Right ventricle myocardium superior (tissue), 1 donor: Measurements from ENCODE around the gene VEPH1. TPM values are rescaled to one million over a fixed set of nuclear protein-coding genes. Genes with fewer than 3 reads are reported as not detected.

Experiments used
- ATAC-seq: fragments of 200-7000 bp; cut with Tn5 transposase; one replicate; pipeline ENCODE4 v1.9.1; 2020; ENCODE audit warnings: mild to moderate bottlenecking; ENCODE audit not compliant: poor library complexity
- DNase-seq: peaks from one replicate; pipeline ENCODE4 v3.0.0-alpha.2; 2020
- intact Hi-C: fragments of 100-400 bp; cut with DNase I; formaldehyde crosslinking; loops from one replicate; pipeline ENCODE4 v1.11.2; 2022
- long read RNA-seq: library from polyadenylated mRNA; unstranded; transcript quantifications from one replicate; pipeline ENCODE4 v2.0.0, GENCODE V29; 2021
- total RNA-seq: library from RNA; stranded (reverse); fragmentation: NEBNext Ultra II Directional; extraction: Animal tissue kit (Norgen Biotek cat#: 25700); gene quantifications from one replicate; pipeline ENCODE4 v1.2.1, GENCODE V29; 2021
- donor health status: DM: no; HTN: yes; CAD: no; lungs with severe emphysema.

VEPH1 gene
- not detected for total RNA-seq
- long read RNA-seq, partial matches to known transcripts, result 0 of 1 reads
- long read RNA-seq, other reads (novel, unspliced or antisense), result 1 of 1 reads

- intact Hi-C loops, result no loop called here
- no peak for DNase-seq
- ATAC-seq, result no peak
Measured at GRCh38 chr3:157502916-157503595, at the start of gene VEPH1. TSS of gene VEPH1 (minus strand) at chr3:157503416. CDS start at chr3:157495349, 8,067 bp downstream.

DNA sequence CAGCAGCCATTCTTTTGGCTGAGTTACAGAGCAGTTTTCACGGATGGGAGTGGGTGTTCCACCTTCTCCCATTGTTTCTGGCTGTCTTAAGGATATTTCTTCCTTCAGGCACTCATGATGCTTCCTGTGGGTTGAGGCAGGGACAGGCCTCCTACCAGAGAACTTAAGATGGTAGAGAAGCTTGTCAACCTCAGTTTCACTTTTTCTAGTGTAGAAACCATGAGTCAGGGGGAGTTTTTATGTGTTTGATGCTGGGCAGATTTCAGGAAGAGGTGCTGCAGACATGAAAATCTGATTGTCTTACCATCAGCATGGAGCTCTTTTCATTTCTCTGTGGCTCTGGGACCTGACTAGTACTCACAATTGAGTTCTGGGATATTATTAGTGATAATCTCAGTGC is 48.7 kb upstream of the VEPH1 start:
- DNase-seq (no peak), ATAC-seq (no peak)
- intact Hi-C loops, result no loop called here

DNA sequence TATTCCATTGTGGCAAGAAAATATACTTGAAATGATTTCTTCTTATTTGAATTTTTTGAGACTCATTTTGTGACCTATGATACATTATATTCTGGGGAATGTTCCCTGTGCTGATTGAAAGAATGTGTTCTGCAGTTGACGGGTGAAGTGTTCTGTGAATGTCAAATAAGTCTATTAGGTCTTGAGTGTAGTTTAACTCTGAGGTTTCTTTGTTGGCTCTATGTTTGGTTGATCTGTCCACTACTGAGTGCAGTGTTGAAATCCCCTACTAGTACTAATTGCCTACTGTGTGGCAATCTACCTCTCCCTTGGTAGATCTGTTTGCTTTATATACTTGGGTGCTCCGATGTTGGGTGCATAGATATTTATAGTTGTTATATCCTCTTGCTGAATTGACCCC is 46.3 kb upstream of the VEPH1 start:
- DNase-seq (no peak), ATAC-seq (no peak)
- intact Hi-C loops, result no loop called here

DNA sequence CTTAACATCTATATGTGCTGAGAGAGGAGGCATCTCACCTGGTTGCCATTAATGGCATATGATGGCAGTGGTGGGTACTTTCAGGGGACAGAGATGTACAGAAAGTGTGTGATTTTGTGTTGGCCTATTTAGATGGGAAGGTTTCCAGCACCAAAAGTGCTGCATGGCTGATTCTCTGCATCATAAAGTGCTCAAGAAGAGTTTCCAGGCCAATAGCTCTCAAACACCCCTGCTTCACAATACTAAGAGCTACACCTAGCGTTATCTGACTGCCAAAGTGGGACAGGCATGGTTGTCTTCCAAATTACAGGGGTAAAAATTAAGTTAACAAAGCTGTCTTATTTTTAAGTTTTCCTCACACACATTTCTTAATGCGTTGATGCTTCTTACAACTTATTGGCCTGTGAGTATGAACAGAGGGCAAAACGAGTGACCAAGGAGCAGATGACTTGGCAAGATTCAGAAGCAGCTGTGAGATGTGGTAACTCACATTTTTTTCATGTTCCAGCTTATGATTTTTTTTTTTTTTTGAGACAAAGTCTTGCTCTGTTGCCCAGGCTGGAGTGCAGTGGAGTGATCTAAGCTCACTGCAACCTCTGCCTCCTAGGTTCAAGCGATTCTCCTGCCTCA is 41.4 kb upstream of the VEPH1 start:
- intact Hi-C loops, result no loop called here
- peak; percentile 62 for ATAC-seq
- DNase-seq, result no peak

DNA sequence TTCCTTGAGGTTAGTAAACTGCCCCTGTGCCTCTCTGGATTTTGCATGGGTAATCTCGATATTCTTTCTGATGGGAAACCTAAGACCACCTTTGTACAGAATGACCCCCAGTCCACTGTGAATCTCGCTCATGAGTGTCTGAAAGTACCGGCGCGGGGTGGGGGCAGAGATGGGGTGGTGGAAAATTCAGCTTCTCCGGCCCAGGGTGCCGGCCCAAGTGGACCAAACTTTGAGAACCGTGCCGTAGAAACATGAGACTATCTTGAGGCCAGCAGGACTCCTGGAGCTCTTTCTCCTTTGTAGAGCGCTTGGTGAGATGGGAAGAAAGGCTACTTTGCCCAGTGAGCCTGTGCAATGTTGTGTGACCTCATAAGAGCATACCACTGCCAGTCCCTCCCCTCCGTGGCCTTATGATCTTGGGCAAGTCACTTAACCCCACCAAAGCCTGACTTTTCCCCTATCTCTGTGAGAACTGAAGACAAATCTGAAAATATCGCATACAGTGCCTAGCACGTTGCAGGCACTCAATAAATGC is 40.4 kb upstream of the VEPH1 start:
- intact Hi-C loops, result no loop called here
- ATAC-seq (peak; percentile 4), DNase-seq (no peak)

- peak; percentile 90 for ATAC-seq
- DNase-seq, result peak; percentile 89
- intact Hi-C loops, result no loop called here
Measured at GRCh38 chr3:157542711-157543500, 39.7 kb upstream of the VEPH1 start.

DNA sequence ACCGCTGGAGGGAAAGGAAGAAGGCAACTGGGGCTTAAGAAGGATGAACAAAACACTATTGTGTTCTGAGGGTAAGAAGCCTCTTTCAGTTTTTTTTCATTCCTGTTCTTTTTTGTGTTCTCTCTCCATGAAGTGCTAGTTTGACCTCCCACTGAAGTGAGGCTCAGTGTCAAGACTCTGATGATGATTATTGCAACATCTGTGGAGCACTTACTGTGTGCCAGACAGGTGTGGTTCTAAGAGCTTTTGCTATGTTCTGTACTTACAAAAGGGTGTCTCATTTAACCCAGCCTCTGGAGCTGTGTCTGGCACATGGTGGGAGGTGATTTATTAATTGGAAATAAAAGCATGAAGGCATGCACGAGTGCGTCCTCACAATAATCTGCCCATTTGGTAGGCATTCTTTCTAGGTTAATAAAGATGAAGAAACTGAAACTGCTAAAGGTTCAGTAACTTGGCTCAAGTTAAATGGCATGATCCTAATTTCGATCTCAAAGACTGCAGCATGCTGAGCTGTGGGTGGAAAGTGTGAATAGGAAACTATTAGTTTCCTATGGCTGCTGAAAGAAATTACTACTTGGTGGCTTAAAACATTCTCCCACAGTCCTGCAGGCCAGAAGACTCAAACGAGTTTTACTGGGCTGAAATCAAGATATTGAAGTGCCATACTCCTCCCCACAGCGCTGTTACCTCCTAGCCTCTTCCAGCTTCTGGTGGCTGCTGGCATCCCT is 38.5 kb upstream of the VEPH1 start:
- no peak for ATAC-seq
- intact Hi-C loops, result no loop called here

GRCh38 chr3:157540656-157541055 is 37.4 kb upstream of the VEPH1 start:
- DNase-seq, result no peak
- intact Hi-C loops, result no loop called here
- ATAC-seq, result no peak

More for the DNA sequence above, 38.5 kb upstream of the VEPH1 start:
- DNase-seq, result no peak

GRCh38 chr3:157535667-157536066 is 32.5 kb upstream of the VEPH1 start:
- no peak for ATAC-seq
- DNase-seq, result no peak
- intact Hi-C loops, result no loop called here

DNA sequence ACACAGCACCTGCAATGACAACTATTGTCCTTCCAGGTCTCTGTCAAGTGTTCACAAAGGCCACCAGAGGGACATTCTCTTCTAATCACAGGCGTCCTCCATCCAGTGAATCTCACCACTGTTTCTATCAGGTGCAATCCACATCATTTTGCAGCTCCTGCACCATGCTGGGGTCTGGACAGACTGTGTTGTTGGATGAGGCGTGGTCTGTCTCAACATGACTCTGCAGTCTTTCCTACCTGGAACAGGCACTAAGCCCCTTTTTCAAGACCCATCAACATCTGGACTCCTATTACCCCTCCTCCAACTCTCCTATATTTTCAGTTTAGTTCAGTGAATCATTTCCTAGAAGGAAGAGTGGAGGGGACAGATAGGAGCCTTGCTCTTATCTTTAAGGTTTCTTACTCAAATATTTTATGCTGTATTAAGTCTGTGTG is 31.5 kb upstream of the VEPH1 start:
- intact Hi-C loops, result loop anchor here (5.0 kb wide), 1 partner anchor 43 kb away; no protein-coding TSS in a partner anchor
- DNase-seq (no peak), ATAC-seq (no peak)

DNA sequence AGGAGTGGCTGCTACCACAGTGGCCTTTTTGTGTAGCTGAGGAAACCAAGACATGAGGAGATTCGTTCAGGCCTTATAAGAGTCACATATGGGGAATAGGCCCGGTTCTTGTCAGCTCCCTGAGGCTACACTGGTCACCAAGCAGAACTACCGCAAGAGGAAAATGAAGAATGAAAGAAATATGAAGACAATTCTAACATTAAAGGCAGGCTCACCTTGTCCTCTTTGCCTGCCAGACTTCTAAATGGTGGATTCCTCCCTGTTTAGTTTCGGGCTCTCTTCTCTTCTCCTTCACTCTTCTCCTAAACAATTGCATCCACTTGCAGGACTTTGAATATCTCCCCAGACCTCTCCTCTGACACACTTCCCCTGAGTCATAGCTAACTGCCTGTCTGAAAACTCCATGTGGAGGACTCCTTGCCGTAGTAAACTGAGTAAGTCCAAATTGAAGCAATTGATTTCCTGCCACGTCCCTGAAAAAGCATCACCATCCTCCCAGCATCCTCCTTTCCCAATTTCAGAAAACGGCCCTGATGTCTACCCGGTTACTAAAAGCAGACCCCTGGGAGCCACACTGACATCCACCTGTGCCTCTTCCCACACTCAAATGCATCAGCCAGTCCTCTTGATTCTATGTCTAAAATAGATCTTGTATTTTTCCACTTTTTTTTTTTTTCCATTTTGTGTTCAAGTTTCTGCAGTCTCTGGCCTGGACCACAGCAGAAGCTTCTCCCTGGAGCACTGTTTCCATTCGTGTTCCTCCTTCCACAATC is 30.3 kb upstream of the VEPH1 start:
- ATAC-seq (peak; percentile 49), DNase-seq (no peak)
- intact Hi-C loops, result loop anchor here (5.0 kb wide), 1 partner anchor 44 kb away; no protein-coding TSS in a partner anchor

DNA sequence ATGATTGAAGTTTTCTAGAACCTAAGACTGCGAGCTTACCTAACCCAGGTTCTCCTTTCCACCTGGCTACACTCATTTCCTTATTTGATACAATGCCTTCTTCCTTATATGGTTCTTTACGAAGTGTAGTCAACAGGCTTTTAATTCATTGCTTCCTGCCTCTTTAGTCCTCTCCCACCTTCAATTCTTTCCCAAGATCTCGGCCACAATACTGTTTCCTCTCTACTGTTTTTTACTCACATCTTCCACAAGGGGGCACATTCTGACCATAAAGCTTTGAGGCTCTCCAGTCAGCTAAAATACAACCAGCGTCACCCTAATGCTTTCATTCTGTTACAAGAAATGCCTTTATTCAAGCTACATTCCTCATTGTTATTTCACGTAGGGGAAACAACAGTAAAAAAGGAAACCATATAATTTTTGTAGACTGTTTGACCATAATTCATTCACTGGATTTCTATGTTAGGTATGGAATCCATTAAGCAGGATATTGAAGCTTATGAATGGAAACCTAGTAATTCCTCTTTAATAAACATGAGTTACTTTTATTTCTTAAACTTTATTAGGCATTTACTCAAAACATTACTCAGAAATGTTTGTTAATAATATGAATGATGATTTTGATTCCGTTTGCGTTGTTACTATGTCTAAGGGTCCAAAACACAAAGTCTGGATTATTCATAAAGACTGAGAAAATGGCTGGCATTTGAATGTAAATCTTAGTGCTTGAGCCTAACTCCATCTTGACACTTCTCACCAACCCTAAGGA is 29.5 kb upstream of the VEPH1 start:
- intact Hi-C loops, result loop anchor here (5.0 kb wide), 1 partner anchor 45 kb away; no protein-coding TSS in a partner anchor
- DNase-seq (no peak), ATAC-seq (peak; percentile 93)

GRCh38 chr3:157531771-157532170 is 28.6 kb upstream of the VEPH1 start:
- intact Hi-C loops, result loop anchor here (5.0 kb wide), 1 partner anchor 46 kb away; no protein-coding TSS in a partner anchor
- DNase-seq (no peak), ATAC-seq (no peak)

DNA sequence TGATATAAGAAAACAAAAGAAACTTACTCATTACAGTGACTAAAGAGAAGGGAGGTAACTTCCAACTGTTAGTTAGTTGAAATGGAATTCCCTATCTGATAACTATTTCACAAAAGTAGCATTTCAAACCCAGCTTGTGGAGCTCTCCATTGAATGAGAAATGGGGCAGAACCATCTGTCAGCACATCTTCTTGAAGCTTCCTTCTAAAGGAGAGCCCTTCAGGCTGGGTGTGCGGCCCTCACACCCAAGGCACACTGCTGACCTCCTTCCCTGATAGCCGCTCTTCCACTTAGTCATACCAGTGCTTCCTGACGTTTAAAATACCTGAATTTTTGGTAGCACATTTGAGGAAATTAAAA is 28.1 kb upstream of the VEPH1 start:
- intact Hi-C loops, result loop anchor here (5.0 kb wide), 1 partner anchor 46 kb away; no protein-coding TSS in a partner anchor
- ATAC-seq (no peak), DNase-seq (no peak)

- DNase-seq, result no peak
- intact Hi-C loops, result loop anchor here (5.0 kb wide), 1 partner anchor 47 kb away; no protein-coding TSS in a partner anchor
- no peak for ATAC-seq
Measured at GRCh38 chr3:157530637-157531300, 27.6 kb upstream of the VEPH1 start.

DNA sequence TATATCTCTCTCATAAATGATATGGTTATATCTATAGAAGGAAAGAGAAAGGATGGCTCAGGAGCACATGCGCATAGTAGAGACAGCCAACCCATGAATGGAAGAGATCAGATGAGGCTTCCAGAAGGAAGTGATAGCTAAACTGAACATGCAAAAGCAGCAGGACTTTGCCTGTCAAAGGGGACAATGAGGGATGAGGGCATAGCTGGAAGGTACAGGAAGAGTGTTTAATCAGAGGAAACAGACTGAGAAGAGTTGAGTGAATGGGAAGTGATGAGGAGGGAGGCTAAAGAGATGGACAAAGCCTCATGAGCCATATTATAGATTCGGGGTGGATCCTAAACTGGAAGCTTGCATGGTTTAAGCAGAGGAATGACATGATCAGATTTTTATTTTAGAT is 26.5 kb upstream of the VEPH1 start:
- ATAC-seq, result no peak
- intact Hi-C loops, result loop anchor here (5.0 kb wide), 1 partner anchor 48 kb away; no protein-coding TSS in a partner anchor
- DNase-seq, result no peak
